ENCODE results near the gene LRIG1. TPM values are rescaled to one million over a fixed set of nuclear protein-coding genes. Genes with fewer than 3 reads are reported as not detected.

Gene LRIG1
- total and polyA plus RNA-seq, 10 of the 15 experiments (the other 5 are each of a cell fraction or from before 2014, with no cell fraction given): 0.84 to 16.4 (median 8.1) TPM

- BruUV-seq (replicated peaks): no TSS peak
- DNase-seq (ENCODE audit: low read depth, low spot score) (no peak), ATAC-seq (no peak), FAIRE-seq (no peak)
- H2AFZ ChIP-seq (ENCODE audit: control insufficient read depth, low read depth, low read length): no peak overlapping the region
- in situ Hi-C loops (cut with MboI) (no loop called here), intact Hi-C loops (cut with micrococcal nuclease; ENCODE audit: unreplicated experiment) (no loop called here)
- no peaks in the 10 kb centered on the region for H3K36me3 ChIP-seq (ENCODE audit: control insufficient read depth in 2 of 2, insufficient read depth in 2 of 2, low read length in 1 of 2)
- ChIA-PET CTCF (no interaction called here), SMC1A (ENCODE audit: uncharacterized antibody, unreplicated experiment) (interaction anchor here (1.2 kb wide), 1 partner anchor 9 kb away, joined by 3 read pairs; no protein-coding TSS in a partner anchor), POLR2A (no interaction called here), RAD21 (ENCODE audit: unreplicated experiment) (no interaction called here)
- no peaks in the 10 kb centered on the region; the same call in 2 of the 3 replicates for H3K9me3 ChIP-seq (replicated peaks; ENCODE audit: control insufficient read depth, insufficient read depth, low read length)
- whole genome bisulfite sequencing (ENCODE audit: insufficient coverage, insufficient replicate concordance, low lambda C conversion rate, missing lambda C conversion rate): 57% methylated on average over 7 of the region's 7 CpGs
- no peak overlapping the region for H3K4me3 ChIP-seq
- H3K27me3 ChIP-seq (replicated peaks in 1 of 2; ENCODE audit: control insufficient read depth in 2 of 2, insufficient read depth in 2 of 2, low read length in 1 of 2): no peaks in the 10 kb centered on the region; a peak in 1 of 4 replicates
- H3K4me2 ChIP-seq (ENCODE audit: control insufficient read depth, insufficient read depth): no peak overlapping the region
- H4K20me1 ChIP-seq (ENCODE audit: control insufficient read depth, insufficient read depth): no peaks in the 10 kb centered on the region
- no peak overlapping the region for H3K9ac ChIP-seq (ENCODE audit: control insufficient read depth, insufficient read depth, low read length)
- H3K4me1 ChIP-seq (ENCODE audit: control insufficient read depth, insufficient read depth, low read length): no peaks in the 10 kb centered on the region
- no peak overlapping the region for H3K27ac ChIP-seq (ENCODE audit: control insufficient read depth, insufficient read depth)
- H3K79me2 ChIP-seq (ENCODE audit: control insufficient read depth, insufficient read depth, low read length): no peaks in the 10 kb centered on the region
- TF ChIP-seq ZSCAN29 (IDR thresholded peaks at IDR 0.05) (no peak), IRF4 (IDR thresholded peaks at IDR 0.05; ENCODE audit: low read depth, low read length) (no peak), TAF1 (IDR thresholded peaks at IDR 0.05; ENCODE audit: borderline replicate concordance, low read depth, low read length) (no peak), ESRRA (IDR thresholded peaks at IDR 0.05; ENCODE audit: low read length) (no peak), TCF12 (IDR thresholded peaks at IDR 0.05; ENCODE audit: low read depth, low read length) (no peak), HSF1 (IDR thresholded peaks at IDR 0.05; ENCODE audit: low read depth, low read length) (no peak), ZNF207 (IDR thresholded peaks at IDR 0.05; ENCODE audit: borderline replicate concordance) (no peak), RFX5 (IDR thresholded peaks at IDR 0.05; ENCODE audit: low read depth, low read length) (no peak), NR2F1 (conservative IDR thresholded peaks at IDR 0.05) (no peak), ATF2 (IDR thresholded peaks at IDR 0.05; ENCODE audit: low read length) (no peak), BRCA1 (IDR thresholded peaks at IDR 0.05; ENCODE audit: low read depth, low read length) (no peak), FOXM1 (IDR thresholded peaks at IDR 0.05; ENCODE audit: low read depth, low read length) (no peak)
These were observed 36.9 kb upstream of the LRIG1 start for GRCh38 chr3:66537735-66538134.
